WTC11 (cell line): Measurements from ENCODE around the gene ARHGEF37.

Experiments
- CBFB ChIP-seq: sonication (generic); formaldehyde crosslinking; IDR thresholded peaks from 2 replicates; pipeline ENCODE4 v1.8.1; 2022; ENCODE audit warnings: mild to moderate bottlenecking, low read depth, missing genetic modification reagents
- SOX15 ChIP-seq: fragments of 250-450 bp; sonication (Bioruptor Pico); IDR thresholded peaks from 2 replicates; pipeline ENCODE4 v1.9.0; 2021; ENCODE audit warnings: mild to moderate bottlenecking
- TF ChIP-seq, protein P1 (sequence below): sonication (generic); formaldehyde crosslinking; IDR thresholded peaks from 2 replicates; pipeline ENCODE4 v1.8.0; 2023; ENCODE audit warnings: missing genetic modification reagents
- TF ChIP-seq, protein P2 (sequence below): fragments of 200-600 bp; IDR thresholded peaks from 2 replicates; pipeline ENCODE4 v1.8.0; 2022; ENCODE audit warnings: antibody characterized with exemption

DNA sequence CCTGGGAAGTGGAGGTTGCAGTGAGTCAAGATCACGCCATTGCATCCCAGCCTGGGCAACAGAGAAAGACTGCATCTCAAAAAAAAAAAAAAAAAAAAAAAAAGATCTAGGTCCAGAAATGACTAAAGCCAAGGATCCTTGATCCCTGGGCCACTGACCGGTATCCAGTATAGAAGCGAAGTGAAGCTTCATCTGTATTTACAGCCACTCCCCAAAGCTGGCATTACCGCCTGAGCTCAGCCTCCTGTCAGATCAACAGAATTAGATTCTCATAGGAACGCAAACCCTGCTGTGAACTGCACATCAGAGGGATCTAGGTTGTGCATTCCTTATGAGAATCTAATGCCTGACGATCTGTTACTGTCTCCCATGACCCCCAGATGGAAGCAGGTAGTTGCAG, 39.4 kb upstream of the ARHGEF37 start:
- TF ChIP-seq CBFB (CRISPR knock-in tag) (no peak), SOX15 (CRISPR knock-in tag) (no peak)
- TF ChIP-seq, protein P1, sequence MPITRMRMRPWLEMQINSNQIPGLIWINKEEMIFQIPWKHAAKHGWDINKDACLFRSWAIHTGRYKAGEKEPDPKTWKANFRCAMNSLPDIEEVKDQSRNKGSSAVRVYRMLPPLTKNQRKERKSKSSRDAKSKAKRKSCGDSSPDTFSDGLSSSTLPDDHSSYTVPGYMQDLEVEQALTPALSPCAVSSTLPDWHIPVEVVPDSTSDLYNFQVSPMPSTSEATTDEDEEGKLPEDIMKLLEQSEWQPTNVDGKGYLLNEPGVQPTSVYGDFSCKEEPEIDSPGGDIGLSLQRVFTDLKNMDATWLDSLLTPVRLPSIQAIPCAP: no peak
- TF ChIP-seq, protein P2, sequence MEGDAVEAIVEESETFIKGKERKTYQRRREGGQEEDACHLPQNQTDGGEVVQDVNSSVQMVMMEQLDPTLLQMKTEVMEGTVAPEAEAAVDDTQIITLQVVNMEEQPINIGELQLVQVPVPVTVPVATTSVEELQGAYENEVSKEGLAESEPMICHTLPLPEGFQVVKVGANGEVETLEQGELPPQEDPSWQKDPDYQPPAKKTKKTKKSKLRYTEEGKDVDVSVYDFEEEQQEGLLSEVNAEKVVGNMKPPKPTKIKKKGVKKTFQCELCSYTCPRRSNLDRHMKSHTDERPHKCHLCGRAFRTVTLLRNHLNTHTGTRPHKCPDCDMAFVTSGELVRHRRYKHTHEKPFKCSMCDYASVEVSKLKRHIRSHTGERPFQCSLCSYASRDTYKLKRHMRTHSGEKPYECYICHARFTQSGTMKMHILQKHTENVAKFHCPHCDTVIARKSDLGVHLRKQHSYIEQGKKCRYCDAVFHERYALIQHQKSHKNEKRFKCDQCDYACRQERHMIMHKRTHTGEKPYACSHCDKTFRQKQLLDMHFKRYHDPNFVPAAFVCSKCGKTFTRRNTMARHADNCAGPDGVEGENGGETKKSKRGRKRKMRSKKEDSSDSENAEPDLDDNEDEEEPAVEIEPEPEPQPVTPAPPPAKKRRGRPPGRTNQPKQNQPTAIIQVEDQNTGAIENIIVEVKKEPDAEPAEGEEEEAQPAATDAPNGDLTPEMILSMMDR: no peak
